HepG2 (cell line): ENCODE measurements around the gene CXCR5. TPM values are rescaled to one million over a fixed set of nuclear protein-coding genes. Genes with fewer than 3 reads are reported as not detected.

Experiments
- ELF3 ChIP-seq: IDR thresholded peaks from 2 replicates; pipeline ENCODE4 v1.6.1; 2016; ENCODE audit warnings: missing genetic modification reagents, missing compliant biosample characterization
- FOXA3 ChIP-seq: IDR thresholded peaks from 2 replicates; pipeline ENCODE4 v1.6.1; 2016; ENCODE audit warnings: missing genetic modification reagents, missing compliant biosample characterization
- GLI4 ChIP-seq: sonication (generic); formaldehyde crosslinking; IDR thresholded peaks from 2 replicates; pipeline ENCODE4 v1.5.1; 2020; ENCODE audit warnings: missing genetic modification reagents, mild to moderate bottlenecking, moderate library complexity, borderline replicate concordance
- GPN1 ChIP-seq: sonication (generic); formaldehyde crosslinking; IDR thresholded peaks from 2 replicates; pipeline ENCODE4 v1.5.1; 2020; ENCODE audit warnings: missing genetic modification reagents, borderline replicate concordance
- HHEX ChIP-seq: IDR thresholded peaks from 2 replicates; pipeline ENCODE4 v1.6.1; 2016; ENCODE audit warnings: control low read depth
- KAT2B ChIP-seq: fragments of 150-350 bp; IDR thresholded peaks from 2 replicates; pipeline ENCODE4 v1.6.1; 2014; ENCODE audit warnings: low read depth, low read length, borderline replicate concordance
- MATR3 ChIP-seq: sonication (generic); formaldehyde crosslinking; IDR thresholded peaks from 2 replicates; pipeline ENCODE4 v1.4.0; 2020; ENCODE audit warnings: missing genetic modification reagents
- PITX1 ChIP-seq: sonication (generic); formaldehyde crosslinking; IDR thresholded peaks from 2 replicates; pipeline ENCODE4 v1.5.1; 2020; ENCODE audit warnings: mild to moderate bottlenecking, missing genetic modification reagents
- RFX3 ChIP-seq: IDR thresholded peaks from 2 replicates; pipeline ENCODE4 v1.6.1; 2016; ENCODE audit warnings: missing biosample characterization, missing genetic modification reagents
- RNF2 ChIP-seq: fragments of 450-650 bp; conservative IDR thresholded peaks from 2 replicates; pipeline ENCODE4 v1.6.1; 2016; ENCODE audit warnings: low read depth
- RXRA ChIP-seq: sonication (generic); formaldehyde crosslinking; IDR thresholded peaks from 2 replicates; pipeline ENCODE4 v1.5.1; 2020; ENCODE audit warnings: missing genetic modification reagents
- SP1 ChIP-seq, 2 experiments: fragments of 450-650 bp in 1 of 2; sonication (generic) in 1 of 2; formaldehyde crosslinking in 1 of 2; IDR thresholded peaks; 2 replicates each; pipeline versions ENCODE4 v1.4.0 to v1.6.1; 2016 to 2020; ENCODE audit warnings: missing genetic modification reagents in 1 of 2
- TGIF2 ChIP-seq: IDR thresholded peaks from 2 replicates; pipeline ENCODE4 v1.6.1; 2016; ENCODE audit warnings: control low read depth, missing compliant biosample characterization
- ZNF577 ChIP-seq: sonication (generic); formaldehyde crosslinking; IDR thresholded peaks from 2 replicates; pipeline ENCODE4 v1.4.0; 2020; ENCODE audit warnings: mild to moderate bottlenecking, low read depth, missing genetic modification reagents, borderline replicate concordance
- ZNF782 ChIP-seq: sonication (generic); formaldehyde crosslinking; IDR thresholded peaks from 2 replicates; pipeline ENCODE4 v1.4.0; 2020; ENCODE audit warnings: missing genetic modification reagents, mild to moderate bottlenecking, borderline replicate concordance
- ZSCAN20 ChIP-seq: sonication (generic); formaldehyde crosslinking; IDR thresholded peaks from 2 replicates; pipeline ENCODE4 v1.4.0; 2020; ENCODE audit warnings: missing genetic modification reagents, mild to moderate bottlenecking, borderline replicate concordance
- polyA plus RNA-seq, 8 experiments: library from polyadenylated mRNA; depleted of rRNA in 3 of 8; stranded (reverse) in 7 of 8; unstranded in 1 of 8; fragments of >200 nt; fragmentation: Illumina TruSeq in 4 of 8; extraction: Trizol in 4 of 8; gene quantifications; 2 replicates each; pipeline versions ENCODE4 v1.2.1 to v1.2.3, GENCODE V29; 2011 to 2016; ENCODE audit warnings: low read depth in 4 of 8, missing spikeins in 1 of 8, mixed read lengths in 1 of 8; ENCODE audit not compliant: insufficient read depth in 1 of 8
- total RNA-seq, 5 experiments: library from RNA; depleted of rRNA; stranded (reverse); fragments of >200 nt; fragmentation: Illumina TruSeq; extraction: Trizol; gene quantifications; 2 replicates each; pipeline ENCODE4 v1.2.3, GENCODE V29; 2016; ENCODE audit warnings: low read depth in 1 of 5
- TF ChIP-seq, protein P1 (sequence below): sonication (generic); formaldehyde crosslinking; IDR thresholded peaks from 2 replicates; pipeline ENCODE4 v1.5.0; 2020; ENCODE audit warnings: missing genetic modification reagents
- TF ChIP-seq, protein P2 (sequence below): sonication (generic); formaldehyde crosslinking; IDR thresholded peaks from 2 replicates; pipeline ENCODE4 v1.4.0; 2020; ENCODE audit warnings: missing genetic modification reagents
- TF ChIP-seq, protein P3 (sequence below): sonication (generic); formaldehyde crosslinking; IDR thresholded peaks from 2 replicates; pipeline ENCODE4 v1.5.0; 2020; ENCODE audit warnings: missing genetic modification reagents
- TF ChIP-seq, protein P4 (sequence below), 2 experiments: sonication (generic) in 1 of 2; formaldehyde crosslinking in 1 of 2; IDR thresholded peaks; 2 replicates each; pipeline versions ENCODE4 v1.4.0 to v1.6.1; 2018 to 2020; ENCODE audit warnings: missing genetic modification reagents in 2 of 2, borderline replicate concordance in 1 of 2, low read depth in 1 of 2, mild to moderate bottlenecking in 1 of 2, missing biosample characterization in 1 of 2
- TF ChIP-seq, protein P5 (sequence below): sonication (generic); formaldehyde crosslinking; IDR thresholded peaks from 2 replicates; pipeline ENCODE4 v1.4.0; 2020; ENCODE audit warnings: missing genetic modification reagents, borderline replicate concordance

The CXCR5 gene
- total and polyA plus RNA-seq, 2 of the 13 experiments (the other 11 are each of a cell fraction or from before 2014, with no cell fraction given): not detected

DNA sequence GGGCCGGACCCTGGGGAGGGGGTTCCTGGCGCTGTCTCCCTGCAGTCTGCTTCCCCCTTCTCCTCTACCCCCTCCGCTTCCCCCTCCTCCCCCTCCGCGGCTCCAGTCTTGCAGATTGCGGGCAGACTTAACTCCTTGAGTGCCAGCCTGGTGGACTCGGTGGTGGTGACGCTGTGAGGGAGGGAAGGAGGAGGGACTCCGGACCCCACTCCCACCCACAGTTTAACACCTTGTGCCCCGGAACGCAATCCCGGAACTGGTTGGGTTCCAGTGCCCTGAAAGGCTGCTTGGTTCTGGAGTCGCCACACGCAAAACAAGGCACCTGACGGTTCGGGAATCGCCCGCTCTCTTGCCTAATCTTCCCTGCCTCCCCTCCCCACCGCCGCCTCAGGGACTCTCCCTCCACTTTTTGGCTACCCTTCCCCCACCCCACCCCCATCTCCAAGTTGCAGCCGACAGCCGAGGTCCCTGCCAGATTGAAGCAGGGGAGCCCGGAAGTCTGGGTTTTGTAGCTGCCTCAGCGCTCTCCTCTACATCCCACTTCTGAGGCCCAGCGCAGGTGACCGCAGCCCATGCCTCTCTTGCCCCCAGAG, 45.9 kb downstream of the CXCR5 start (continued):
- TF ChIP-seq FOXA3 (CRISPR knock-in tag) (no peak), PITX1 (CRISPR knock-in tag) (0 out of 2 replicates have a peak, but pooled peaks have one; percentile 10), RNF2 (no peak), TGIF2 (CRISPR knock-in tag) (no peak), ZNF577 (no peak), KAT2B (no peak), MATR3 (CRISPR knock-in tag) (no peak), RXRA (no peak), SP1 (IDR thresholded peaks at IDR 0.05) (no peak), SP1 (CRISPR knock-in tag; IDR thresholded peaks at IDR 0.05) (0 out of 2 replicates have a peak, but pooled peaks have one; percentile 23), HHEX (CRISPR knock-in tag) (no peak), RFX3 (CRISPR knock-in tag) (no peak), GPN1 (no peak), ZSCAN20 (CRISPR knock-in tag) (no peak), ZNF782 (CRISPR knock-in tag) (no peak), ELF3 (CRISPR knock-in tag) (no peak), GLI4 (no peak)
- TF ChIP-seq, protein P1, sequence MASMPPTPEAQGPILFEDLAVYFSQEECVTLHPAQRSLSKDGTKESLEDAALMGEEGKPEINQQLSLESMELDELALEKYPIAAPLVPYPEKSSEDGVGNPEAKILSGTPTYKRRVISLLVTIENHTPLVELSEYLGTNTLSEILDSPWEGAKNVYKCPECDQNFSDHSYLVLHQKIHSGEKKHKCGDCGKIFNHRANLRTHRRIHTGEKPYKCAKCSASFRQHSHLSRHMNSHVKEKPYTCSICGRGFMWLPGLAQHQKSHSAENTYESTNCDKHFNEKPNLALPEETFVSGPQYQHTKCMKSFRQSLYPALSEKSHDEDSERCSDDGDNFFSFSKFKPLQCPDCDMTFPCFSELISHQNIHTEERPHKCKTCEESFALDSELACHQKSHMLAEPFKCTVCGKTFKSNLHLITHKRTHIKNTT (CRISPR knock-in tag): no peak
- TF ChIP-seq, protein P2, sequence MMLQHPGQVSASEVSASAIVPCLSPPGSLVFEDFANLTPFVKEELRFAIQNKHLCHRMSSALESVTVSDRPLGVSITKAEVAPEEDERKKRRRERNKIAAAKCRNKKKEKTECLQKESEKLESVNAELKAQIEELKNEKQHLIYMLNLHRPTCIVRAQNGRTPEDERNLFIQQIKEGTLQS: no peak
- TF ChIP-seq, protein P3, sequence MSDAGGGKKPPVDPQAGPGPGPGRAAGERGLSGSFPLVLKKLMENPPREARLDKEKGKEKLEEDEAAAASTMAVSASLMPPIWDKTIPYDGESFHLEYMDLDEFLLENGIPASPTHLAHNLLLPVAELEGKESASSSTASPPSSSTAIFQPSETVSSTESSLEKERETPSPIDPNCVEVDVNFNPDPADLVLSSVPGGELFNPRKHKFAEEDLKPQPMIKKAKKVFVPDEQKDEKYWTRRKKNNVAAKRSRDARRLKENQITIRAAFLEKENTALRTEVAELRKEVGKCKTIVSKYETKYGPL (CRISPR knock-in tag): no peak
- TF ChIP-seq, protein P4, sequence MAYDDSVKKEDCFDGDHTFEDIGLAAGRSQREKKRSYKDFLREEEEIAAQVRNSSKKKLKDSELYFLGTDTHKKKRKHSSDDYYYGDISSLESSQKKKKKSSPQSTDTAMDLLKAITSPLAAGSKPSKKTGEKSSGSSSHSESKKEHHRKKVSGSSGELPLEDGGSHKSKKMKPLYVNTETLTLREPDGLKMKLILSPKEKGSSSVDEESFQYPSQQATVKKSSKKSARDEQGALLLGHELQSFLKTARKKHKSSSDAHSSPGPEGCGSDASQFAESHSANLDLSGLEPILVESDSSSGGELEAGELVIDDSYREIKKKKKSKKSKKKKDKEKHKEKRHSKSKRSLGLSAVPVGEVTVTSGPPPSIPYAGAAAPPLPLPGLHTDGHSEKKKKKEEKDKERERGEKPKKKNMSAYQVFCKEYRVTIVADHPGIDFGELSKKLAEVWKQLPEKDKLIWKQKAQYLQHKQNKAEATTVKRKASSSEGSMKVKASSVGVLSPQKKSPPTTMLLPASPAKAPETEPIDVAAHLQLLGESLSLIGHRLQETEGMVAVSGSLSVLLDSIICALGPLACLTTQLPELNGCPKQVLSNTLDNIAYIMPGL (CRISPR knock-in tag; IDR thresholded peaks at IDR 0.05; ENCODE audit: borderline replicate concordance in 1 of 2, low read depth in 1 of 2): 0 out of 4 replicates have a peak, but pooled peaks of 1 of the 2 experiments have one; percentile 42
- TF ChIP-seq, protein P5, sequence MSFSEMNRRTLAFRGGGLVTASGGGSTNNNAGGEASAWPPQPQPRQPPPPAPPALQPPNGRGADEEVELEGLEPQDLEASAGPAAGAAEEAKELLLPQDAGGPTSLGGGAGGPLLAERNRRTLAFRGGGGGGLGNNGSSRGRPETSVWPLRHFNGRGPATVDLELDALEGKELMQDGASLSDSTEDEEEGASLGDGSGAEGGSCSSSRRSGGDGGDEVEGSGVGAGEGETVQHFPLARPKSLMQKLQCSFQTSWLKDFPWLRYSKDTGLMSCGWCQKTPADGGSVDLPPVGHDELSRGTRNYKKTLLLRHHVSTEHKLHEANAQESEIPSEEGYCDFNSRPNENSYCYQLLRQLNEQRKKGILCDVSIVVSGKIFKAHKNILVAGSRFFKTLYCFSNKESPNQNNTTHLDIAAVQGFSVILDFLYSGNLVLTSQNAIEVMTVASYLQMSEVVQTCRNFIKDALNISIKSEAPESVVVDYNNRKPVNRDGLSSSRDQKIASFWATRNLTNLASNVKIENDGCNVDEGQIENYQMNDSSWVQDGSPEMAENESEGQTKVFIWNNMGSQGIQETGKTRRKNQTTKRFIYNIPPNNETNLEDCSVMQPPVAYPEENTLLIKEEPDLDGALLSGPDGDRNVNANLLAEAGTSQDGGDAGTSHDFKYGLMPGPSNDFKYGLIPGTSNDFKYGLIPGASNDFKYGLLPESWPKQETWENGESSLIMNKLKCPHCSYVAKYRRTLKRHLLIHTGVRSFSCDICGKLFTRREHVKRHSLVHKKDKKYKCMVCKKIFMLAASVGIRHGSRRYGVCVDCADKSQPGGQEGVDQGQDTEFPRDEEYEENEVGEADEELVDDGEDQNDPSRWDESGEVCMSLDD (CRISPR knock-in tag): no peak
